SIG-M5 (cell line): ENCODE data around the gene SH3PXD2A.

Source experiments
- DNase-seq: peaks from one replicate; lab custom pipeline; 2025; lab: John Stamatoyannopoulos, UW

The SH3PXD2A gene

DNA sequence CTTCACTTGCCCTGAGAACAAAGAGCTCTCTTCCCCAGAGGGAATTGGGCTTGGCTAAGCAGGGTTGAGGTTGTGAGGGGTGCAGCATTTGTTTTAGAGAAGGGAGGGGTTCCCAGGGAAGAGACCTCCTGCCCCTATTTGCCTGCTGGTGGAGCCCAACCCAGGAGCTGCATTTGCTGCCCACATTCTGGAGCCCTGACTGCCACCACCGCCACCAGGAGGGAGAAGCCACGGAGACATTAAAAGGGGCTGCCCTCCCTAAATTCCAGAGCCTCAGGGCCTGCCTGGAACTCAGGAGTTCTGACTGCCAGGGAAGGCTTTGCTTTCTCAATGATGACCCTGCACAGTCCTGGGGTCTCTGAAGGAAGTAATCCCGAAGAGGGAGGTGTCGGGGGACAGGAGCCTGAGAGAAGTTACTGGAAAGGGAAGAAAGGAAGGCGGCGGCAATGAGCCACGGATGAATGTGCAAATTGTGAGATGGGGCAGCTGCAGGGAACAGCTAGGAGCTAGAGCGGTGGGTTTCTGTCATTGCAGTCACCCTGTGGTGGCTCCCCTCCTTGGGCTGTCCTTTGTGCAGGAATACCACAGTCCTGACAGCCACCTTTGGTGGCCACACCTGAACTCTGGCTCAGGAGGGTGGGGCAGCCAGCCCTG lies 310.6 kb downstream of the SH3PXD2A start:
- no peak for DNase-seq
